Testis (tissue), 3 donors: Measurements from ENCODE around the gene INPP5A. TPM values are rescaled to one million over a fixed set of nuclear protein-coding genes. Genes with fewer than 3 reads are reported as not detected.

Source experiments
- DNase-seq: peaks from one replicate; pipeline ENCODE4 v3.0.0-alpha.2; 2019
- H3K27ac ChIP-seq, 2 donors: fragments of 200-600 bp; sonication (generic); one replicate each; pipeline ENCODE4 v1.5.1; 2019
- H3K27me3 ChIP-seq: fragments of 200-600 bp; sonication (generic); one replicate; pipeline ENCODE4 v1.5.1; 2019
- H3K36me3 ChIP-seq: fragments of 200-600 bp; sonication (generic); one replicate; pipeline ENCODE4 v1.5.1; 2017; ENCODE audit warnings: low read depth; ENCODE audit errors: missing control alignments
- H3K4me1 ChIP-seq: fragments of 200-600 bp; sonication (generic); one replicate; pipeline ENCODE4 v1.5.1; 2019
- H3K4me3 ChIP-seq, 2 donors: fragments of 200-600 bp; sonication (generic); one replicate each; pipeline ENCODE4 v1.5.1; 2017 to 2019
- H3K9me3 ChIP-seq: fragments of 200-600 bp; sonication (generic); one replicate; pipeline ENCODE4 v1.5.1; 2017
- POLR2A ChIP-seq: fragments of 450-650 bp; IDR thresholded peaks from one replicate; pipeline ENCODE4 v1.6.1; 2017; ENCODE audit warnings: antibody characterized with exemption, mild to moderate bottlenecking, moderate library complexity
- WGBS, 2 donors: methylation state at CpG; one replicate each; pipeline ENCODE4 v1.1.5; 2018; 5-methylcytosine and 5-hydroxymethylcytosine counted together
- intact Hi-C: fragments of 100-400 bp; cut with DNase I; formaldehyde crosslinking; loops from one replicate; pipeline ENCODE4 v1.15.1; 2023; ENCODE audit warnings: low total_unique reads
- polyA plus RNA-seq: library from polyadenylated mRNA; stranded (reverse); fragments of 350-450 nt; fragmentation: Illumina TruSeq; extraction: RNeasy Lipid Tissue Mini Kit (QIAGEN cat#74804); gene quantifications from one replicate; pipeline ENCODE4 v1.2.3, GENCODE V29; 2014; ENCODE audit warnings: low read depth, low replicate concordance; ENCODE audit not compliant: insufficient read depth
- total RNA-seq, 2 donors: library from RNA; depleted of rRNA; stranded (reverse); fragments of >200 nt; gene quantifications; one replicate each; pipeline ENCODE4 v1.2.3, GENCODE V29; 2016
- TF ChIP-seq, protein P1 (sequence below), 3 experiments: fragments of 450-650 bp in 2 of 3; fragments of 200-600 bp in 1 of 3; sonication (generic) in 1 of 3; IDR thresholded peaks; one replicate each; pipeline ENCODE4 v1.5.1; 2016 to 2019; ENCODE audit warnings: antibody characterized with exemption in 3 of 3, mild to moderate bottlenecking in 2 of 3, moderate library complexity in 1 of 3

INPP5A gene
- total and polyA plus RNA-seq, 3 donors from 2014 or later = 54.1 to 103 (median 73.0) TPM

DNA sequence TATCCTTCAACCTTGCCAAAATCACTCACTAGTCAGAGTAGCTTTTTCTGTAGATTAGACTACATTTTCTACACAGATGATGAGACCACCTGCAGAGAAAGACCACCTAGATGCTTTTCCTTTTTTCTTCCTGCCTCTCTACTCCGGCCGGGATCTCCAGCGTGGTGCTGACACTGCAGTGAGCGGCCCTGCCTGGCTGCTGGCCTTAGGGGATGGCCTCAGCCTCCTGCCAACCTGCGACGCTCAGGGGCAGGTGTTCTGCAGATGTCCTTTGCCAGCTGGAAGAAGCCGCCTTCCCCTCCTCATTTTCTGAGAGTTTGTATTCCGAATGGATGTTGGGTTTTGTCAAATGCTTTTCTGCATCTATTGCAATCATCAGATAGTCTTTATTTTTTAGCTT is 291.8 kb downstream of the INPP5A start:
- intact Hi-C loops = no loop called here
- TF ChIP-seq, protein P1, sequence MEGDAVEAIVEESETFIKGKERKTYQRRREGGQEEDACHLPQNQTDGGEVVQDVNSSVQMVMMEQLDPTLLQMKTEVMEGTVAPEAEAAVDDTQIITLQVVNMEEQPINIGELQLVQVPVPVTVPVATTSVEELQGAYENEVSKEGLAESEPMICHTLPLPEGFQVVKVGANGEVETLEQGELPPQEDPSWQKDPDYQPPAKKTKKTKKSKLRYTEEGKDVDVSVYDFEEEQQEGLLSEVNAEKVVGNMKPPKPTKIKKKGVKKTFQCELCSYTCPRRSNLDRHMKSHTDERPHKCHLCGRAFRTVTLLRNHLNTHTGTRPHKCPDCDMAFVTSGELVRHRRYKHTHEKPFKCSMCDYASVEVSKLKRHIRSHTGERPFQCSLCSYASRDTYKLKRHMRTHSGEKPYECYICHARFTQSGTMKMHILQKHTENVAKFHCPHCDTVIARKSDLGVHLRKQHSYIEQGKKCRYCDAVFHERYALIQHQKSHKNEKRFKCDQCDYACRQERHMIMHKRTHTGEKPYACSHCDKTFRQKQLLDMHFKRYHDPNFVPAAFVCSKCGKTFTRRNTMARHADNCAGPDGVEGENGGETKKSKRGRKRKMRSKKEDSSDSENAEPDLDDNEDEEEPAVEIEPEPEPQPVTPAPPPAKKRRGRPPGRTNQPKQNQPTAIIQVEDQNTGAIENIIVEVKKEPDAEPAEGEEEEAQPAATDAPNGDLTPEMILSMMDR (IDR thresholded peaks at IDR 0.05) = no peak
- no peak for TF ChIP-seq POLR2A
- no peak overlapping the region for H3K4me3 ChIP-seq
- no peak overlapping the region for H3K27ac ChIP-seq
- WGBS, 2 donors = 64 to 84% methylated on average over 8 of the region's 8 CpGs
- no peaks in the 10 kb centered on the region for H3K27me3 ChIP-seq
- no peaks in the 10 kb centered on the region for H3K9me3 ChIP-seq
- H3K36me3 ChIP-seq = no peaks in the 10 kb centered on the region
- DNase-seq = no peak
- H3K4me1 ChIP-seq = peaks cover 4% of the 10 kb centered on the region

DNA sequence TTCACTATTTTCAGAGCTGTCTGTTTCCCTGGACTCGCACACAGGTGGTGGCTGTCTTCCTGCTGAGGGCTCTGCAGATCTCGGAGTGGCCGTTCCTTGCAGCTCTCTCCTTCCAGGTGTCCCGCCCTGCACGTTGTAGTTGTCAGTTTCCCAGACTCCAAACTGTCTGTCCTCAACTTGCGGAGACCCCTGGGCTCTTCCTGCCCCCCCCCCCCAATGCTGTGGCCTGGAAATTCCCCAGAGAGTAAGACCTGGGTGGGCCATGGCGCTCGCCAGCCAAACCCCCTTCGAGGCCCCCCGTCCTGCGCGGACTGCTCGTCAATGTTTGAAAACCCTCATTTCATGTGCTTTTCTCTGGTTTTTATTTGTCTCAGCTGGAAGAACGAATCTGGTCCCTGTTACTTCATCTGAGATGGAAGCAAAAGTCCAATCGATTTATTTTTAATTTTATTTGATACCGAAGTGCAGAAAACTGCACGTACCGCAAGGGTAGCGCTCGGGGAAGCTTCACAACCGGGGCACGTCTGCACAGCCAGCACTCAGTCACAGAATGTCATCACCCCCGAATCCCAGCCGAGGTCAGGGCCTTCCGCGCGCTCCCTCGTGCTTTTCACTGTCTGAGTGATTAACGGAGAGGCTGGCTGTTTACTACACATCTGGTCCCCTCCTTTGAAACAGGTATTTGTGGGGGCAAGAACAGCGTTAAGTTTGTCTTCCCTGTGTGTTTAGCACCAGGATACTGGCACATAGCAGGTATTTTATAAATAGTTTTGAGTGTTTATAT is 294.8 kb downstream of the INPP5A start:
- H3K4me3 ChIP-seq = no peak overlapping the region
- no peak overlapping the region for H3K27ac ChIP-seq
- H3K36me3 ChIP-seq = no peaks in the 10 kb centered on the region
- DNase-seq = no peak
- no peak for TF ChIP-seq POLR2A
- TF ChIP-seq, protein P1 (IDR thresholded peaks at IDR 0.05) = no peak
- peaks cover 11% of the 10 kb centered on the region for H3K4me1 ChIP-seq
- intact Hi-C loops = no loop called here
- no peaks in the 10 kb centered on the region for H3K27me3 ChIP-seq
- 45 to 51% methylated on average over 29 to 30 of the region's 30 CpGs for WGBS, 2 donors
- H3K9me3 ChIP-seq = no peaks in the 10 kb centered on the region

Other genes starting within 250 kb of the INPP5A start
- gene STK32C, start 229.8 kb upstream of the INPP5A start, total RNA-seq = 10 to 100 TPM; 33.9 to 34.2 TPM
- gene STK32C, start 229.8 kb upstream of the INPP5A start, polyA plus RNA-seq = 49.0 TPM
- 100 to 1,000 TPM in 1 of 2 donors, 10 to 100 TPM in 1; 49.4 to 110 TPM for gene LRRC27, start 205.6 kb upstream of the INPP5A start, total RNA-seq
- gene LRRC27, start 205.6 kb upstream of the INPP5A start, polyA plus RNA-seq = 164 TPM
- 10 to 100 TPM; 32.6 to 45.1 TPM for gene PWWP2B, start 140.6 kb upstream of the INPP5A start, total RNA-seq
- gene PWWP2B, start 140.6 kb upstream of the INPP5A start, polyA plus RNA-seq = 16.0 TPM
- gene NKX6-2, start 248.4 kb downstream of the INPP5A start, total RNA-seq = 10 to 100 TPM in 1 of 2 donors, 1 to 10 TPM in 1; 8.9 to 20.1 TPM
- 2.0 TPM for gene NKX6-2, start 248.4 kb downstream of the INPP5A start, polyA plus RNA-seq